HCT116 (cell line): Measurements from ENCODE around the gene PHGDH. TPM values are rescaled to one million over a fixed set of nuclear protein-coding genes. Genes with fewer than 3 reads are reported as not detected.

Experiments
- ATAC-seq: fragments of 200-7000 bp; cut with Tn5 transposase; 2 replicates; pipeline ENCODE4 v1.9.1; 2020; ENCODE audit warnings: mild to moderate bottlenecking, moderate library complexity
- BruUV-seq: library from RNA; stranded (reverse); fragments of 400-500 nt; replicated peaks from 2 replicates; lab custom pipeline; 2021; lab: Mats Ljungman, UMichigan
- CTCF ChIA-PET: fragments of 300-600 bp; sonication (Branson Sonifier 250); formaldehyde crosslinking; loops from one replicate; lab custom pipeline; 2021; ENCODE audit warnings: antibody characterized with exemption; lab: Charles Lee
- POLR2A ChIA-PET: fragments of 300-600, 350-600 bp; sonication (Branson Sonifier 250); formaldehyde crosslinking; loops from one replicate; lab custom pipeline; 2021; ENCODE audit warnings: antibody characterized with exemption; lab: Charles Lee
- RAD21 ChIA-PET, 2 experiments: fragments of 300-600 bp; sonication (Branson Sonifier 250); formaldehyde crosslinking; loops; one replicate each; lab custom pipeline; 2023; ENCODE audit warnings: low total read pairs in 2 of 2; ENCODE audit not compliant: uncharacterized antibody in 2 of 2, unreplicated experiment in 2 of 2, low non-redundant PET in 1 of 2; lab: Charles Lee
- DNase-seq: peaks from one replicate; pipeline ENCODE4 v3.0.0-alpha.2; 2010; ENCODE audit warnings: low read depth, low spot score
- H2AFZ ChIP-seq: fragments of 200-600 bp; shearing (Covaris generic), sonication (generic); 2 replicates; pipeline ENCODE4 v1.6.1; 2017; ENCODE audit warnings: low read depth, mixed run types, mixed read lengths, antibody characterized with exemption, low read length; ENCODE audit not compliant: poor library complexity, severe bottlenecking
- H3K27ac ChIP-seq: 2 replicates; pipeline ENCODE4 v1.5.1; 2012; ENCODE audit warnings: low read depth, low read length
- H3K27me3 ChIP-seq: fragments of 200-600 bp; sonication (generic); 2 replicates; pipeline ENCODE4 v1.6.1; 2016; ENCODE audit warnings: mixed run types, low read length, mixed read lengths; ENCODE audit not compliant: insufficient read depth
- H3K36me3 ChIP-seq, 2 experiments: fragments of 200-500 bp in 1 of 2; fragments of 200-600 bp in 1 of 2; sonication (Bioruptor generic) in 1 of 2; sonication (generic) in 1 of 2; 2 replicates each; pipeline versions ENCODE4 v1.5.1 to v1.6.1; 2014 to 2016; ENCODE audit warnings: low read length in 2 of 2, inconsistent platforms in 1 of 2, mixed read lengths in 1 of 2, mixed run types in 1 of 2; ENCODE audit not compliant: insufficient read depth in 2 of 2, control insufficient read depth in 1 of 2
- H3K4me1 ChIP-seq, 2 experiments: fragments of 200-600 bp in 1 of 2; sonication (generic) in 1 of 2; 2 replicates each; pipeline versions ENCODE4 v1.5.1 to v1.6.1; 2012 to 2017; ENCODE audit warnings: low read length in 2 of 2, inconsistent platforms in 1 of 2, mild to moderate bottlenecking in 1 of 2, mixed read lengths in 1 of 2, mixed run types in 1 of 2, moderate library complexity in 1 of 2; ENCODE audit not compliant: insufficient read depth in 2 of 2, control insufficient read depth in 1 of 2
- H3K4me2 ChIP-seq: fragments of 200-600 bp; sonication (generic); 2 replicates; pipeline ENCODE4 v1.6.1; 2017; ENCODE audit warnings: mixed run types, low read length, mixed read lengths
- H3K4me3 ChIP-seq, 2 experiments: fragments of 200-600 bp in 1 of 2; sonication (generic) in 1 of 2; replicated peaks in 1 of 2; 2 replicates each; pipeline ENCODE4 v1.5.1; 2011 to 2016; ENCODE audit warnings: low read length in 2 of 2, control low read depth in 1 of 2, low read depth in 1 of 2, mild to moderate bottlenecking in 1 of 2, mixed read lengths in 1 of 2, mixed run types in 1 of 2
- H3K79me2 ChIP-seq: fragments of 200-600 bp; sonication (generic); 2 replicates; pipeline ENCODE4 v1.6.1; 2017; ENCODE audit warnings: mild to moderate bottlenecking, mixed run types, low read length, moderate library complexity, mixed read lengths; ENCODE audit not compliant: insufficient read depth
- H3K9ac ChIP-seq: fragments of 200-600 bp; sonication (generic); 2 replicates; pipeline ENCODE4 v1.6.1; 2016; ENCODE audit warnings: low read length, mixed read lengths
- H3K9me2 ChIP-seq: fragments of 200-600 bp; sonication (generic), shearing (Covaris generic); 2 replicates; pipeline ENCODE4 v1.6.1; 2017; ENCODE audit warnings: mixed run types, mild to moderate bottlenecking, moderate library complexity; ENCODE audit not compliant: insufficient read depth
- H3K9me3 ChIP-seq, 2 experiments: fragments of 200-500 bp in 1 of 2; fragments of 200-600 bp in 1 of 2; sonication (Bioruptor generic) in 1 of 2; sonication (generic) in 1 of 2; 2 replicates each; pipeline ENCODE4 v1.6.1; 2014 to 2017; ENCODE audit warnings: low read length in 2 of 2, mixed read lengths in 2 of 2, inconsistent platforms in 1 of 2, low read depth in 1 of 2, mild to moderate bottlenecking in 1 of 2, mixed run types in 1 of 2, moderate library complexity in 1 of 2; ENCODE audit not compliant: control insufficient read depth in 1 of 2, insufficient read depth in 1 of 2
- H4K20me1 ChIP-seq: fragments of 200-600 bp; sonication (generic), shearing (Covaris generic); 2 replicates; pipeline ENCODE4 v1.6.1; 2017; ENCODE audit warnings: mixed run types, mild to moderate bottlenecking, moderate library complexity; ENCODE audit not compliant: insufficient read depth
- ATF3 ChIP-seq: IDR thresholded peaks from 2 replicates; pipeline ENCODE4 v1.6.1; 2012
- CBX3 ChIP-seq: IDR thresholded peaks from 2 replicates; pipeline ENCODE4 v1.6.1; 2012; ENCODE audit warnings: low read depth
- CEBPB ChIP-seq: IDR thresholded peaks from 2 replicates; pipeline ENCODE4 v1.6.1; 2012; ENCODE audit warnings: low read depth
- CTCF ChIP-seq, 3 experiments: fragments of 200-600 bp in 1 of 3; sonication (generic) in 1 of 3; IDR thresholded peaks in 2 of 3; conservative IDR thresholded peaks in 1 of 3; 2 replicates each; pipeline ENCODE4 v1.5.1; 2012 to 2017; ENCODE audit warnings: low read depth in 2 of 3, low read length in 2 of 3, antibody characterized with exemption in 1 of 3, borderline replicate concordance in 1 of 3, control low read depth in 1 of 3, mild to moderate bottlenecking in 1 of 3, mixed read lengths in 1 of 3, mixed run types in 1 of 3, moderate library complexity in 1 of 3; ENCODE audit not compliant: insufficient read depth in 1 of 3
- EGR1 ChIP-seq: IDR thresholded peaks from 2 replicates; pipeline ENCODE4 v1.6.1; 2012; ENCODE audit warnings: low read depth
- EZH2 ChIP-seq: fragments of 200-600 bp; sonication (generic); IDR thresholded peaks from 2 replicates; pipeline ENCODE4 v1.6.1; 2017; ENCODE audit warnings: antibody characterized with exemption, mixed run types
- FOSL1 ChIP-seq: IDR thresholded peaks from 2 replicates; pipeline ENCODE4 v1.6.1; 2012; ENCODE audit warnings: low read depth
- JUND ChIP-seq: IDR thresholded peaks from 2 replicates; pipeline ENCODE4 v1.6.1; 2012
- RAD21 ChIP-seq: IDR thresholded peaks from 2 replicates; pipeline ENCODE4 v1.6.1; 2012; ENCODE audit warnings: low read depth, mild to moderate bottlenecking
- REST ChIP-seq: IDR thresholded peaks from 2 replicates; pipeline ENCODE4 v1.6.1; 2012; ENCODE audit warnings: low read depth
- SIN3A ChIP-seq: IDR thresholded peaks from 2 replicates; pipeline ENCODE4 v1.6.1; 2012; ENCODE audit warnings: low read depth
- YY1 ChIP-seq: IDR thresholded peaks from 2 replicates; pipeline ENCODE4 v1.6.1; 2011; ENCODE audit warnings: low read length, low read depth, moderate library complexity, mild to moderate bottlenecking; ENCODE audit not compliant: insufficient replicate concordance; ENCODE audit errors: extremely low read depth
- ZFX ChIP-seq: fragments of 450-650 bp; IDR thresholded peaks from 2 replicates; pipeline ENCODE4 v1.6.1; 2017
- ZNF274 ChIP-seq: fragments of 200-500 bp; sonication (Bioruptor generic); IDR thresholded peaks from 2 replicates; pipeline ENCODE4 v1.6.1; 2014; ENCODE audit warnings: mild to moderate bottlenecking, low read depth, low read length, inconsistent platforms
- intact Hi-C: fragments of 100-400 bp; cut with micrococcal nuclease; formaldehyde crosslinking; loops from 2 replicates; pipeline ENCODE4 v1.10.0; 2022
- total RNA-seq: library from RNA; stranded (reverse); gene quantifications from one replicate; pipeline ENCODE4 v1.2.1, GENCODE V29; 2021; ENCODE audit not compliant: unreplicated experiment
- TF ChIP-seq, protein P1 (sequence below): IDR thresholded peaks from 2 replicates; pipeline ENCODE4 v1.6.1; 2012
- TF ChIP-seq, protein P2 (sequence below): IDR thresholded peaks from 2 replicates; pipeline ENCODE4 v1.6.1; 2011; ENCODE audit warnings: mild to moderate bottlenecking, low read length, moderate library complexity; ENCODE audit not compliant: insufficient replicate concordance; ENCODE audit errors: extremely low read depth

The PHGDH gene
- total RNA-seq, 1 experiment from 2014 or later: 187 TPM

DNA sequence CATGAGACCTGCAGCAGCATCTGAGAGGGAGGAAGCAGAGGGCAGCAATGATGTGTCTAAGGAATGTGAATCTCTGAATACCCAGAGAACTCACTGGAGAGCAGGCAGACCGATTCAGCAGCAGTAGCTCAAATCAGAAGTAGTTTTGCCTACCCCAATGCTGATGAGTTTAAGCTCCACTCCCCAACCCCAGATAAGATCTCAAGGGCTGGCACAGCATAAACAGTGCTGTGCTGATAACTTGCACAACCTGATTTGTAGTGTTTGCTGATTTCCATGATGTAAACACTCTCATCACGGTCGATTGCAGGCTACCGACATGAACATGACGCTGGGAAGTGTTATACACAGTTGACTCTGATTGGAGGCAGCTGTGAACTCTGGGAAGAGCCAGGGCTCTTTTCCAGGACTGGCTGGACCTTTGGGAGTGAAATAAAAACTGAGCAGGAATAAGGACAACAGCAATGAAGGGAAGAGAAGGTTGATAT, 68.2 kb downstream of the PHGDH start:
- H3K4me2 ChIP-seq: no peak overlapping the region
- intact Hi-C loops: no loop called here
- no peak for TF ChIP-seq ZFX
- TF ChIP-seq RAD21: no peak
- no peak for TF ChIP-seq SIN3A
- TF ChIP-seq JUND: no peak
- no peak for TF ChIP-seq ZNF274
- TF ChIP-seq CBX3: no peak
- TF ChIP-seq YY1: no peak
- TF ChIP-seq FOSL1: no peak
- TF ChIP-seq CEBPB: no peak
- TF ChIP-seq, protein P1, sequence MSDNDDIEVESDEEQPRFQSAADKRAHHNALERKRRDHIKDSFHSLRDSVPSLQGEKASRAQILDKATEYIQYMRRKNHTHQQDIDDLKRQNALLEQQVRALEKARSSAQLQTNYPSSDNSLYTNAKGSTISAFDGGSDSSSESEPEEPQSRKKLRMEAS: no peak
- TF ChIP-seq CTCF (IDR thresholded peaks at IDR 0.05 in 2 of 3, conservative IDR thresholded peaks at IDR 0.05 in 1 of 3; ENCODE audit: borderline replicate concordance in 1 of 3, insufficient read depth in 1 of 3, low read depth in 2 of 3, low read length in 2 of 3): no peak
- no peak for TF ChIP-seq ATF3
- TF ChIP-seq REST: no peak
- no peak for TF ChIP-seq EZH2
- TF ChIP-seq, protein P2, sequence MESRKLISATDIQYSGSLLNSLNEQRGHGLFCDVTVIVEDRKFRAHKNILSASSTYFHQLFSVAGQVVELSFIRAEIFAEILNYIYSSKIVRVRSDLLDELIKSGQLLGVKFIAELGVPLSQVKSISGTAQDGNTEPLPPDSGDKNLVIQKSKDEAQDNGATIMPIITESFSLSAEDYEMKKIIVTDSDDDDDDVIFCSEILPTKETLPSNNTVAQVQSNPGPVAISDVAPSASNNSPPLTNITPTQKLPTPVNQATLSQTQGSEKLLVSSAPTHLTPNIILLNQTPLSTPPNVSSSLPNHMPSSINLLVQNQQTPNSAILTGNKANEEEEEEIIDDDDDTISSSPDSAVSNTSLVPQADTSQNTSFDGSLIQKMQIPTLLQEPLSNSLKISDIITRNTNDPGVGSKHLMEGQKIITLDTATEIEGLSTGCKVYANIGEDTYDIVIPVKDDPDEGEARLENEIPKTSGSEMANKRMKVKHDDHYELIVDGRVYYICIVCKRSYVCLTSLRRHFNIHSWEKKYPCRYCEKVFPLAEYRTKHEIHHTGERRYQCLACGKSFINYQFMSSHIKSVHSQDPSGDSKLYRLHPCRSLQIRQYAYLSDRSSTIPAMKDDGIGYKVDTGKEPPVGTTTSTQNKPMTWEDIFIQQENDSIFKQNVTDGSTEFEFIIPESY: no peak
- no peak for TF ChIP-seq EGR1
- H3K4me3 ChIP-seq: no peak overlapping the region
- H3K27me3 ChIP-seq: no peaks in the 10 kb centered on the region
- H3K4me1 ChIP-seq: no peaks in the 10 kb centered on the region
- no peaks in the 10 kb centered on the region for H3K9me2 ChIP-seq
- no peak overlapping the region for H3K27ac ChIP-seq
- no peaks in the 10 kb centered on the region for H3K9me3 ChIP-seq
- no peak for ATAC-seq
- no peaks in the 10 kb centered on the region for H3K79me2 ChIP-seq
- ChIA-PET POLR2A (no interaction called here), RAD21 (no interaction called here), CTCF (no interaction called here)
- no peak overlapping the region for H2AFZ ChIP-seq
- no TSS peak for BruUV-seq
- no peak for DNase-seq
- H3K9ac ChIP-seq: no peak overlapping the region
- no peaks in the 10 kb centered on the region for H4K20me1 ChIP-seq
- H3K36me3 ChIP-seq: no peaks in the 10 kb centered on the region
